ENCODE measurements around the gene ZNF662.

ZNF662 gene

GRCh38 chr3:42887084-42887483 lies 18.9 kb upstream of the ZNF662 start:
- DNase-seq (ENCODE audit: low read depth, low spot score): no peak

GRCh38 chr3:42891042-42891441 lies 14.9 kb upstream of the ZNF662 start:
- DNase-seq (ENCODE audit: low read depth, low spot score): peak; percentile 73

DNA sequence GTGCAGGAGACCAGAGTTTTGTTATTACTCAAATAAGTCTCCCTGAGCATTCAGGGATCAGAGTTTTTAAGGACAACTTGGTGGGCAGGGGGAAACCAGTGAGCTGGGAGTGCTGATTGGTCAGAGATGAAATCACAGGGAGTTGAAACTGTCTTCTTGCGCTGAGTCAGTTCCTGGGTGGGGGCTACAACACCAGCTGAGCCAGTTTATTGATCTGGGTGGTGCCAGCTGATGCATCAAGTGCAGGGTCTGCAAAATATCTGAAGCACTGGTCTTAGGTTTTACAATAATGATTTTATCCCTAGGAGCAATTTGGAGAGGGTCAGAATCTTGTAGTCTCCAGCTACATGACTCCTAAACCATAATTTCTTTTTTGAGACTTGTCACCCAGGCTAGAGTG lies 13.8 kb upstream of the ZNF662 start:
- DNase-seq (ENCODE audit: low read depth, low spot score): no peak

- no peak for DNase-seq (ENCODE audit: low read depth, low spot score)
Measured at GRCh38 chr3:42892807-42893206, 13.1 kb upstream of the ZNF662 start.

DNA sequence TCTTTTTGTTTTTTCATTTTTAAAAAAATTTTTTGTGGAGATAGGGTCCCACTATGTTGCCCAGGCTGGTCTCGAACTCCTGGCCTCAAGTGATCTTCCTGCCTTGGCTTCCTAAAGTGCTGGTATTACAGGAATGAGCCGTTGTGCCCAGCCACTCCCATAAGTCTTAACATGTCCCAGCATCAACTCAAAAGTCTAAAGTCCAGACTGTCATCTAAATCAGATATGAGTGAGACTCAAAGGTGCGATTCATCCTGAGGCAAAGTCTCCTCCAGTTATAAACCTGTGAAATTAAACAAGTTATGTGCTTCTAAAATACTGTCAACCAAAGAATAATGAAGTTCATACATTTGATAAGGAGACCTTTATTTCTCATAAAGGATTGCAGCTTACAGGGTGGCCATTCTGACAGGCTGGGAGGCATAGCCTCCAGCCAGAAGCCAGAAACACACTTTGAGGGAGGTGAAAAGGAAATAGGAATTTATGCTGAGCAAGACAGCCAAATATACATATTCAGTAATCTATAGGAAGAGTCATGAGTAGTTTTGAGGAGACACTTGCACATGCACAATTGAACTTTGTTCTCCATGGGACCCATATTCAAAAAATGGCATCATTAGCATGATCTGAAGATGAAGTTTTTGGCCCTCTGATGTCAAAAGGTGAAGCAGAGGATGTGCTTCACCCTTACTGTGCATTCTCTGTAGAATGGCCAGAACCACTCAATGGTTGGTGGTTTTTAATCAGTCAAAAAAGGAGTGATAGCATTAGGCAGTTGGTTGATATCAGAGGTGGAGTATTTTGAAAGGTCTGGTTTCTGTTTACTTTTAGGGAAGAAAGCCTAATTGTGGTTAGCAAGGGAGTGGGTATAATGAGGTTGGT lies 11.0 kb upstream of the ZNF662 start:
- DNase-seq (ENCODE audit: low read depth, low spot score): no peak

- DNase-seq (ENCODE audit: low read depth, low spot score): peak; percentile 77
Measured at GRCh38 chr3:42895580-42895868, 10.4 kb upstream of the ZNF662 start.

DNA sequence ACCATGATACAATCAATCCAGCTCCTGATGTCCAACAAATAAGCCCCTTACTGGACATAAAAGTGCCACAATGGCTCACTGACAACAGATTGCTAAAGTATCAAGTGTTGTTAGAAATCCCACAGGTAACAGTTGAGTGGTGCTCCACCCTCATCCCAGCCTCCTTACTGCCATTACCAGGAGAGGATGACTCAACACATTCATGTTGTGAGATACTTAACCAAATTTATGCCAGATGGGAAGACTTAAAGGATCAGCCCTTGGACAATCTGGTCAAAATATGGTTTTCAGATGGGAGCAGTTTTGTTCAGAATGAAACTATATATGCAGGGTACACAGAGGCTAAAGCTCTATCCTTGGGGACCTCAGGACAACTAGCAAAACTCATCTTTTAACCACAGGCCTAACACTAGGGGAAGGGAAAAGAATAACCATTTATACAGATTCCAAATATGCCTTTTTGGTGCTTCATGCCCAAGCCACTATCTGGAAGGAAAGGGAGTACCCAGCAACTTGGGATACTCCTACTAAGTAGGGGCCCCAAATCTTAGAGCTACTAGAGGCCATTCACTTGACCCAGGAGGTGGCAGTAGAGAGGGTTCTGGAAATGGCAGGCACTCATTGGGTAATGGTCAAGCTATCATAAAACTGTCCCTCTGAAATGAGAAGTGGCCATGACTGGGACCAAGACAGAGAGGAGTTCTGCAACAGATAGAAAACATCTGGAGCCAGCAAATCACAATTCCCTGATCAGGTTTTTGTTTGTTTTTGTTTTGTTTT lies 6.9 kb upstream of the ZNF662 start:
- DNase-seq (ENCODE audit: low read depth, low spot score): no peak

- no peak for DNase-seq (ENCODE audit: low read depth, low spot score)
Measured at GRCh38 chr3:42900226-42901072, 5.5 kb upstream of the ZNF662 start.

DNA sequence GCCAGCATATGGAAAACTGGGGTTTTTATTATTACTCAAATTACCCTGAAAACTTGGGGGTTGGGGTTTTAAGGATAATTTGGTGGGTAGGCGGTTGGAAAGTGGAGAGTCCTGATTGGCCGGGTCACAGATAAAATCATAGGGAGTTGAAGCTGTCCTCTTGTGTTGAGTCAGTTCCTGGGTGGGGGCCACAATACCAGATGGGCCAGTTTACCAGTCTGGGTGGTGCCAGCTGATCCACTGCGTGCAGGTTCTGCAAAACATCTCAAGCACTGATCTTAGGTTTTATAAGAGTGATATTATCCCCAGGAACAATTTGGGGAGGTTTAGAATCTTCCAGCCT lies 4.9 kb upstream of the ZNF662 start:
- no peak for DNase-seq (ENCODE audit: low read depth, low spot score)

DNA sequence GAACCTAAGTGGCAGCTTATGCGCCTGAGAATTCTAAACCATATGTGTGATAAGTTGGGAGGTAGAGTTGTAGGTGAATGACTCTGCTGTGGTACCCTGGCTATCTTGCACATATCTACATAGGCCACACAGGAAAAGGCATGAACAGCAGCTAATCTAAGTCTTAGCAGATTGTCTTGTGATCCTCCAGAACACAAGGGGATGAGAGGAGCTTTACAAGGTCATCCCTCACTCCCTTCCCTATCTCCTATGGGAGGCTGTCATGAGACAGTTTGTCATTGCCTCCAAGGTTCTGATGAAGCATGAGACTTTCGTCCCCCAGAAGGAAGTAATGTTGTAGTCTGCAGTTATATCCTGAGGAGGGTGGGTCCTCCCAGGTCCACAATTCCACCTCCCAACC lies 3.7 kb upstream of the ZNF662 start:
- DNase-seq (ENCODE audit: low read depth, low spot score): no peak

DNA sequence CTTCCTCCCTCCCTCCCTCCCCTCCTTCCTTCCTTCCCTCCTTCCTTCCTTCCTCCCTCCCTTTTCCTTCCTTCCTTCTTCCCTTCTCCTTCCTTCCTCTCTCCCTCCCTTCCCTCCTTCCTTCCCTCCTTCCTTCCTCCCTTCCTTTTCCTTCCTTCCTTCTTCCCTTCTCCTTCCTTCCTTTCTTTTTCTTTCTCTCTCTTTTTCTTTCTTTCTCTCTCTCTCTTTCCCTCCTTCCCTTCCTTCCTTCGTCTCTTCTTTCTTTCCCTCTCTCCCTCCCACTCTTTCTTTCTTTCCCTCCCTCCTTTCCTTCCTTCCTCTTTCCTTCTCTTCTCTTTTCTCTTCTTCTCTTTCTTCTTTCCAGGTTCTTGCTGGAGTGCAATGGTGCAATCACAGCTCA lies 1.9 kb upstream of the ZNF662 start:
- DNase-seq (ENCODE audit: low read depth, low spot score): no peak

GRCh38 chr3:42905740-42906069 lies 237 bp upstream of the ZNF662 start:
- DNase-seq (ENCODE audit: low read depth, low spot score): no peak

GRCh38 chr3:42906848-42907183 lies 874 bp downstream of the ZNF662 start:
- peak; percentile 40 for DNase-seq (ENCODE audit: low read depth, low spot score)

DNA sequence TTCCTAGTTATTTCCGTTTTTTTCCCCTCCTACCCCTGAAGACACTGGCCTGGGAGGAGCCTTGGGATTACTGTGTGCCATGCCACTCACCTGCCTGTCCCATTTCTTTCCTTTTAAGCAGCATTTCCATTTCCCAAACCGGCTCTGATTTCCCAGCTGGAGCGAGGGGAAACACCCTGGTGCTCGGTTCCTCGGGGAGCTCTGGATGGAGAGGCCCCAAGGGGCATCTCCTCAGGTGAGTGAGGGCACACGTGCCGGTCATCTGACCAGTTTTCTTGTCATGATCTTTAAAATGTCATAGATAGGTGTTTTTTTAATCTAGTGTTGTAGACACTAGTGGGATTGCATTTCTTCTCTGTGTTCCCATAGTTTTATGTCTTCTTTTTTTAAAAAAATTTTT lies 2.7 kb downstream of the ZNF662 start:
- no peak for DNase-seq (ENCODE audit: low read depth, low spot score)

DNA sequence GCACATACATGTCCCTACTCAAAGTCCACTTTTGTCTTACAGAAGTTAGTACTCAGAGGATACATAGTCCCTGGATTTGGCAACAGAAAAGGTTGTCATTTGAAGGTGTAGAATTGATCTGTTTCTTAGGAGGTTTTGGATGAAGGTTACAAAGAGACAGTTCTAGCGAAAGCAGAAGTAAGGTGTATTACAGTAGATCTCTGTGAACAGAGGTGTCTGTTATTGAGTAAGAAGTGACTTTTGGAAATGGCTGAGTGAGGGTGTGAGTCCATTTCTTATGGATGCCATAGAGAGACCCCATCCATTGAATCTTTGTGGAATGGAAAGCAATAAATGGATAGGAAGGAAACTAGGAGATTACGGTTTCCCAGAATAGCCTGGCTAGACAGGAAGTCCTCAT lies 5.6 kb downstream of the ZNF662 start:
- DNase-seq (ENCODE audit: low read depth, low spot score): no peak

GRCh38 chr3:42914771-42915515 lies 9.0 kb downstream of the ZNF662 start:
- DNase-seq (ENCODE audit: low read depth, low spot score): peak; percentile 10

GRCh38 chr3:42923606-42924005 lies 17.7 kb downstream of the ZNF662 start:
- DNase-seq (ENCODE audit: low read depth, low spot score): no peak

DNA sequence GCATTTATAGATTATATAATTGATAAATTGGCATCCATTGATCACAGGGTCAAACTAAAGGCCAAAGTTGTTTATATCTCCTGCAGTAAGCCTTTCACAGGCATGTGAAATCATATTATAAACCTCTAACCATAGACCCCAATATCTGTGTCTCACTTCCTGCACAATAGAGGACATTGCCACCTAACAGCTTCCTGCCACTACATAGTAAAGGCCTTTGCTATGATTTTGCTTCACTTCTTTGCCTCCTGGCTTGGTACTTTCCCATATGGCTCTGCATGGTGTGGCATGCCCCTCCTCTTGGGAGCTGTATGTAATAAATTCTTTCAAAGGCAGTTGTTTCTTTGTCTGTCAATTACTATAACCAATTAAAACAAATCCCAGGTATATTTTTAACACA lies 20.4 kb downstream of the ZNF662 start:
- DNase-seq (ENCODE audit: low read depth, low spot score): no peak

- DNase-seq (ENCODE audit: low read depth, low spot score): no peak
Measured at GRCh38 chr3:42934111-42934510, 28.2 kb downstream of the ZNF662 start.

GRCh38 chr3:42934910-42935309 lies 29.0 kb downstream of the ZNF662 start:
- no peak for DNase-seq (ENCODE audit: low read depth, low spot score)

GRCh38 chr3:42935472-42935871 lies 29.5 kb downstream of the ZNF662 start:
- no peak for DNase-seq (ENCODE audit: low read depth, low spot score)
